ENCODE data around the gene GOLGA8M.
"Not testable (repeated sequence)": the region's sequence is repeated elsewhere in the genome, so short reads cannot be mapped to it uniquely, and the experiment has no call there.

The GOLGA8M gene, protein sequence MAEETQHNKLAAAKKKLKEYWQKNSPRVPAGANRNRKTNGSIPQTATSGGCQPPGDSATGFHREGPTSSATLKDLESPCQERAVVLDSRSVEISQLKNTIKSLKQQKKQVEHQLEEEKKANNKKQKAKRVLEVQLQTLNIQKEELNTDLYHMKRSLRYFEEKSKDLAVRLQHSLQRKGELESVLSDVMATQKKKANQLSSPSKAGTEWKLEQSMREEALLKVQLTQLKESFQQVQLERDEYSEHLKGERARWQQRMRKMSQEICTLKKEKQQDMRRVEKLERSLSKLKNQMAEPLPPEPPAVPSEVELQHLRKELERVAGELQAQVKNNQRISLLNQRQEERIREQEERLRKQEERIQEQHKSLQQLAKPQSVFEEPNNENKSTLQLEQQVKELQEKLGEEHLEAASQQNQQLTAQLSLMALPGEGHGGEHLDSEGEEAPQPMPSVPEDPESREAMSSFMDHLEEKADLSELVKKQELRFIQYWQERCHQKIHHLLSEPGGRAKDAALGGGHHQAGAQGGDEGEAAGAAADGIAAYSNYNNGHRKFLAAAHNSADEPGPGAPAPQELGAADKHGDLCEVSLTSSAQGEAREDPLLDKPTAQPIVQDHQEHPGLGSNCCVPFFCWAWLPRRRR

DNA sequence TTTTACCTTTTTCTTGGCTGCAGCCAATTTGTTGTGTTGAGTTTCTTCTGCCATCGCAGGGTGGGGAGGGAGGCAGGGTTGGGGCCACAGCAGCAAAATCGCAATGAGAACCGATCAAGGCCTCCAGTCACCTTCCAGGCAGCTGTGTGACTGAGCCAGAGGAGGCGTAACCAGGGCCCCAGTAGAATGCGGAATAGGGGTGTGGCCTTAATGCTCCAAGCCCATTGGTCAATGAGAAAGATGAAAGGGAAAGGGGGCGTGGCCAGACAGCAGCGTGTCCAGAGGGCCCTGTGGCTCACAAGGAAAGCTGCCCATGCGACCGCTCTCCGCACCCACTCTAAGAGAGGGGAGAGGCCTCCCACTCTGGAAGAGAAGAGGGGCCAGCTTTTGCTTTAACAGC is at the start of gene GOLGA8M:
GOLGA8M (minus strand) TSS at position 152 of the 400 bp plus-strand sequence; CDS start at position 54, 98 bp downstream.
- DNase-seq: not testable (repeated sequence)

DNA sequence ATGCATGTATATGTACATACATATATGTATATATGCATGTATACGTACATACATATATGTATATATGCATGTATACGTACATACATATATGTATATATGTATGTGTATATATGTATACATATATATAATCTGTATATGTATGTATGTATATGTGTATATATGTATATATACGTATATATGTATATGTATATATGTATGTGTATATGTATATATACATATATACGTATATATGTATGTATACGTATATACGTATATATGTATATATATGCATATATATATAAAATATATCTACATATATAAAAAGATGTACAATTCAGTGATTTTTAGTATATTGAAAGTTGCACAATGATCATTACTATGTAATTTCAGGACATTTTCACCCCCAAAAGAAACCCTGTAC is 30.7 kb upstream of the GOLGA8M start:
- DNase-seq: not testable (repeated sequence)

DNA sequence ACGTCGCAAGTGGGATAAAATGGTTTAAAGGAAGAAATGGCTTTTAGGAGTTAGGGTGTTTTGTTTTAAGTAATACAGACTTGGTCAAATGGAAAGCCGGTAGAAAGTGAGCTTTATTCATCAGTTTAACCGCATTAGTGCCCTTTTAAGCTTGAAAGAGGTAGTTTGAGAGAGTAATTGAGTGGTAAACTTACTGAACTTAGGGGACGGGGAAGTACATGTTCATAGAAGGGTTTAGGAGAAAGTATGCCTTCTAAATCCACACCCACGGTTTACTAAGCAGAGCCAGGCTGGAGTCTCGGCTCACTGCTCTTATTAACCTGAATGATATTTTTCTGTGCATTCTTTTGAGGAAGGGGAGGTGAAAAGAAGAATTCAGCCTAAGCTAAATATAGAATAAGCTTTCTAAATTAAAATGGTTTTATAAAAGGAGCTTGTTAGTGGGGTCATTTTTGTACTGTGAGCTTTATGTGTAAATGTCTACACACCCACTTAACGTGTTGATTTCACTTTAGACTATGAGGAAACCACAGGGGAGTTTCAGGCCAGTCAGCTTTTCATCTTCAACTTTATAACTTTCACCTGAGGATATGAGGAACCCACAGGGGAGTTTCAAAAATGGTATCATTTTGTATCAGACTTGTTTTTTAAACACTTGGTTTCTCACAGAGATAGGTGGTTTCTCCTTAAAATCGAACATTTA is 26.5 kb upstream of the GOLGA8M start:
- not testable (repeated sequence) for DNase-seq

DNA sequence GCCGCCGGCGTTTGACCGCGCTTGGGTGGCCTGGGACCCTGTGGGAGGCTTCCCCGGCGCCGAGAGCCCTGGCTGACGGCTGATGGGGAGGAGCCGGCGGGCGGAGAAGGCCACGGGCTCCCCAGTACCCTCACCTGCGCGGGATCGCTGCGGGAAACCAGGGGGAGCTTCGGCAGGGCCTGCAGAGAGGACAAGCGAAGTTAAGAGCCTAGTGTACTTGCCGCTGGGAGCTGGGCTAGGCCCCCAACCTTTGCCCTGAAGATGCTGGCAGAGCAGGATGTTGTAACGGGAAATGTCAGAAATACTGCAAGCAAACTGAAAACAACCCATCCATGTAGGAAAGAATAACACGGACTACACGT is 26.0 kb upstream of the GOLGA8M start:
- not testable (repeated sequence) for DNase-seq

DNA sequence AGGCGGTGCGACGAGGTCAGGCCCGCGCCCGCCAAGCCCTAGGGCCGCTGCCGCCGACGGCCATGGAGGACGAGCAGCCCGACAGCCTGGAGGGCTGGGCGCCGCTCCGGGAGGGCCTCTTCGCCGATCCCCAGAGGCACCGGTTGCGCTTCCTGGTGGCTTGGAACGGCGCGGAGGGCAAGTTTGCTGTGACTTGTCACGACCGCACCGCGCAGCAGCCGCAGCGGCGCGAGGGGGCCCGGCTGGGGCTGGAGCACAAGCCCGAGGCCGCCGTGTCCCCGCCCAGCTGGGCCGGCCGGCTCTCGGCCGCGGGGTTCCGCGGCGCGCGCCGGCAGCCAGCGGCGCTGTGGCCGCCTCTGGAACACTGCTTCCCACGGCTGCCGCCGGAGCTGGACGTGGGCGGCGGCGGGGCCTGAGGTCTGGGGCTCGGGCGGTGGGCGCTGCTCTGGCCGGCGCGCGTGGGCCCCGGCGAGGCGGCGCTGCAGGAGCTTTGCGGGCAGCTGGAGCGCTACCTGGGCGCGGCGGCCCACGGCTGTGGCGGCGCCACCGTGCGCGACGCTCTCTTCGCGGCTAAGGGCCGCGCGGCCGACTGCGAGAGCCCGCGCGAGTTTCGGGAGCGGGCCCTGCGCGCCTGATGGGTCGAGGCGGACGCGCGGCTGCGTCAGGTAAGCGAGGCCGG is 25.4 kb upstream of the GOLGA8M start:
- not testable (repeated sequence) for DNase-seq

DNA sequence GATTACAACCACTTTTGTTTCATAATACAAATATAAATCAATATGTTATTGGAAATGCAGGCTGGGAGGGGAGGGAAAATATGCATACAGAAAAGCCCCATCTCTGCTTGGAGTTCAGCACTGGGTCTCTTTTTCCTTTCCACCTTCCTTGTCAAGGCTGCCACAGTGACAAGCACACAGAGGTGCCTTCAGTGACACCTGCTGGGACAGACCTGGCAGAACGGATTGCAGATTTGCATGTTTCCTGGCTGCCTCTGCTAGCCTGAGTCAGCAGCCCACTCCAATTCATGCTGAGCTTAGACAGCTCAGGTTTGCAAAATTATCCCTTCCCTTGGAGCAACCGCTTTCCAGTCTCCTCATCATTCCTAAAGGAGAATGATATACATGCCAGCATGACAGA is 15.8 kb upstream of the GOLGA8M start:
- peak; percentile 10 for DNase-seq

DNA sequence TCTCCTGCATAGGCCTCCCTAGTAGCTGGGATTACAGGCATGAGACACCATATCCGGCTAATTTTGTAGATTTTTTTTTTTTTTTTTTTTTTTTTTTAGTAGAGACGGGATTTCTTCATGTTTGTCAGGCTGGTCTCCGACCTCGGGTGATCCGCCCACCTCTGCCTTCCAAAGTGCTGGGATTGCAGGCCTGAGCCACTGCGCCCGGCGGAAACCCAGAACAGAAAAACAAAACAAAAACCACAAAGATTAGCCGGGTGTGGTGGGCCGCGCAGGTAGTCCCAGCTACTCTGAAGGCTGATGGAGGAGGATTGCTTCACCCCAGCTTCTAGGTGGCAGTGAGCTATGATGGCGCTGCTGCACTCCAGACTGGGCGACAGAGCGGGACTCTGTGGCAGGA is 14.8 kb upstream of the GOLGA8M start:
- not testable (repeated sequence) for DNase-seq

DNA sequence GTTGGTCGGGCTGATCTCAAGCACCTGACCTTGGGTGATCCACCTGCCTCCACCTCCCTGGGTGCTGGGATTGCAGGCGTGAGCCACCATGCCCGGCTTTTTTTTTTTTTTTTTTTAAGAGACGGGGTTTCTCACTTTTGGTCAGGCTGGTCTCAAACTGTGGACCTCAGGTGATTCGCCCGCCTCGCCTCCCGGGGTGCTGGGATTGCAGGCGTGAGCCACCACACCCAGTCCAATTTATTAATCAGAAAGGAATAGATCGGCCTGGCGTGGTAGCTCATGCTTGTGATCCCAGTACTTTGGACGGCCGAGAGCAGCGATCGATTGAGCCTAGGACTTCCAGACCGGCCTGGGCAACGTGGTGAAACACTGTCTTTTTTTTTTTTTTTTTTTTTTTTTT is 13.9 kb upstream of the GOLGA8M start:
- DNase-seq: no peak

DNA sequence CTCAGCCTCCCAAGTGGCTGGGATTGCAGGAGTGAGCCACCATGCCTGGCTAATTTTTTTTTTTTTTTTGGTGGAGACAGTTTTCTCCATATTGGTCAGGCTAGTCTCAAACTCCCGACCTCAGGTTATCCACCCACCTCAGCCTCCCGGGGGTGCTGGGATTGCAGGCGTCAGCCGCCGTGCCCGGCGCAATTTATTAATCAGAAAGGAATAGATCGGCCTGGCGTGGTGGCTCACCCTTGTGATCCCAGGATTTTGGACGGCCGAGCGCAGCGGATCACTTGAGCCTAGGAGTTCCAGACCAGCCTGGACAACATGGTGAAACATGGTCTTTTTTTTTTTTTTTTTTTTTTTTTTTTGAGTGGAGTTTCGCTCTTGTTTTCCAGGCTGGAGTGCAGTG is 13.3 kb upstream of the GOLGA8M start:
- no peak for DNase-seq

DNA sequence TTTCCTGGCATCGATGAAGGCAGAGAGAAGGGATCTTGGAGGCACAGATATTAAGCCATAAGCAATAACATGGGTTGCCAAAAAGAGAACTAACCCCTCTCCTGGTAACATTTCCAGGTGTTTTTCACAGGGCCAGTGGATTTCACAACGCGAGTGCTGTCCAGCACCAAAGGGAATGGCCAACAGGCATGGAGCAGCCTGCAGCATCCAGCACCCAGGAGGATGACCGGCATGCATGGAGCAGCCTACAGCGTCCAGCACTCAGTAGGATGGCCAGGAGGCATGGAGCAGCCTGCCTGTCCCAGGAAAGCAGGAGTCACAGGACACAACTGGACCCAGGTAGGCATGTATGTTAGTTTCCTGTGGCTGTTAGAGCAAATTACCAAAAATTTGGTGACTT is 11.8 kb upstream of the GOLGA8M start:
- DNase-seq: not testable (repeated sequence)

DNA sequence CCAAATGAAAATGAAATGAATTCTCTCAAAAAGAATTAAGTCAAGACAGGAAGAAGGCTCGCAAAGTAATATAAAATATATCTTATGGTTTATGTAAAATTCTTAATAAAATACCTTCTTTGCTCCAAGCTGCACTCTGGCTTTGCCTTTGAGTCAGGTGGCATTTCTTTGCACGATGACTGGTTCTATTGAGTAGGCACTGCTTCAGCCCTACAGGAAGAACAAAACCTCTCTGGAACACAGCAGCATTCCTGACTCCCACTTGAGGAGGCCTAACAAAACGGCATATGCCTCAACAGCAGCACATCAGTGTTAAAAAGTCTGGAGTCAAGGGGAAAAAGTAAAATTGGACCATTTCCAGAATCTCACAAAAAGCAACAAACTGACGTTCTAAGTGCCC is 7.4 kb upstream of the GOLGA8M start:
- not testable (repeated sequence) for DNase-seq

DNA sequence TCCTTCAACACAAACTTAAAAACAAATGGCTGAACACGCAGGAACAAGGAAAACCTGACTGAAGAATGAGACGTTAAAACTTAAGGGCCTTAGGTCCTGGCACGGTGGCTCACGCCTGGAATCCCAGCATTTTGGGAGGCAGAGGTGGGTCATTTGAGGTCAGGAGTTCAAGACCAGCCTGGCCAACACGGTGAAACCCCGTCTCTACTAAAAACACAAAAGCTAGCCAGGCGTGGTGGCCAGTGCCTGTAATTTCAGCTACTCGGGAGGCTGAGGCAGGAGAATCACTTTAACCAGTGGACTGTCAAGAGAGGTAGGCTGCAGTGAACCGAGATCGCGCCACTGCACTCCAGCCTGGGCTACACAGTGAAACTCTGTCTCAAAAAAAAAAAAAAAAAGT is 6.4 kb upstream of the GOLGA8M start:
- not testable (repeated sequence) for DNase-seq

DNA sequence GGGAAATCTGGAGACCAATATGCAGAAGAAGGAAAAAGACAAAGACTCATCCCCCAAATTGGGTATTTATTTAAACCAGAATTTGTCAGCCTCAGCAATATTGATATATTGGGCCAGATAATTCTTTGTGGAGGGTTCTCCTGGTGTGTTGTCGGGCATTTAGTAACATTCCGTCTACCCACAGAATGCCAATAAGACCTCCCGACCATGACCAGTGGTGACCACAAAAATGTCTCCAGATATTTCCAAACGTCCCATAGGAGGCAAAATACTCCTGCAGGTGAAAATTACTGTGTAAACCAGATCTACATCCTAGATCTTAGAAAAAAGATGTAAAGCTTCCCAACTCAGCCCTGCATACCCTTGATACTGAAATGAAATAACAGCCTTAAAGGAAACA is 2.0 kb upstream of the GOLGA8M start:
- not testable (repeated sequence) for DNase-seq

DNA sequence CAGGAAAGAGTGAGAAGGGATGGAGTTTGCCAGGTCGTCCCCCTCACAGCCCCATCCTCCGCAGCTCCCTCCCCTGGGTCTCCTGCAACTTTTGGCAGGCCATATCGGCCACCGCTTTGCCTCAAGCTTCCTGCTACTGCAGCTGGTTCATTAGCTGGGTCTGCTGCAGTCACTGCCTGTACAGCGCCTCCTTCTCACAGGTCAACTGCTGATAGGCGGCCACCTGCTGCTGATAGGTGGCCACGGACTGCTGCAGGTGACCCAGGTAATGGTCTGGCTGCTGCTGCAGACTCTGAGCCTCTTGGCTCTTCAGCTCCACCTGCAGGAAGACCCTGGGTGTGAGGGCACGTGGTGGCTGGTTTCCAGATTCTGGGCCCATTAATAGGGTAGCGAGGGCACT is 8.3 kb downstream of the GOLGA8M start:
- not testable (repeated sequence) for DNase-seq

DNA sequence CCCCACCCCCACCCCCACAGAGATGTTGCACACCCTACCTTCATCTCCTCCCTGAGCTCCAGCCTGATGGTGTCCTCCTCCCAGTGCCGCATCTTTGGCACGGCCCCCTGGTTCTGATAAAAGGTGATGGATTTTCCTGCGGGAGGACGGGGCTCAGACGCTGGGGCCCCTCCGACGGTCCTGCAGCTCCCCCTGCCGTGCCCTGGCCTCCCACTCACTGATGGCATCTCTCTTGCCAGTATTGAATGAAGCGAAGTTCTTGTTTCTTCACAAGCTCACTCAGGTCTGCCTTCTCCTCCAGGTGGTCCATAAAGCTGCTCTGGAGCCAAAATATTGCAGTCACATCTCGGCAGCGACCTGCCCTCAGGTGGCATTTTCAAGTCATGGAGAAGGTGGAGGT is 9.8 kb downstream of the GOLGA8M start:
- DNase-seq: not testable (repeated sequence)

DNA sequence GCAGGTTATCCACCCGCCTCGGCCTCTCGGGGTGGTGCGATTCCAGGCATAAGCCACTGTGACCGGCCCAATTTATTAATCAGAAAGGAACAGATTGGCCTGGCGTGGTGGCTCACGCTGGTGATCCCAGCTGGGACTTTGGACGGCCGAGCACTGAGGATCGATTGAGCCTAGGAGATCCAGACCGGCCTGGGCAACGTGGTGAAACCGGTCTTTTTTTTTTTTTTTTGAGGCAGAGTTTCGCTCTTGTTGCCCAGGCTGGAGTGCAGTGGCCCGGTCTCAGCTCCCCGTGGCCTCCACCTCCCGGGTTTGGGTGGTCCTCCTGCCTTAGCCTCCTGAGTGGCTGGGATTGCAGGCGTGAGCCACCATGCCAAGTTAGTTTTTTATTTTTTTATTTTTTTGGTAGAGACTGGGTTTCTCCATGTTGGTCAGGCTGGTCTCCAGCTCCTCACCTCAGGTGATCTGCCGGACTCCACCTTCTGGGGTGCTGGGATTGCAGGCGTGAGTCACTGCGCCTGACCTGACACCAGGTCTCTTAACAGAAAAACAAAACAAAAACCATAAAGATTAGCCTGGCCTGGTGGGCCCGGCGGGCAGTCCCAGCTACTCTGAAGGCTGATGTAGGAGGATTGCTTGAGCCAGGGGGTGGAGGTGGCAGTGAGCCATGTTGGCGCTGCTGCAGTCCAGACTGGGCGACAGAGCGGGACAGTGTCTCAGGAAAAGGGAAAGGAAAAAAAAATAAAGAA is 18.0 kb downstream of the GOLGA8M start:
- DNase-seq: not testable (repeated sequence)

DNA sequence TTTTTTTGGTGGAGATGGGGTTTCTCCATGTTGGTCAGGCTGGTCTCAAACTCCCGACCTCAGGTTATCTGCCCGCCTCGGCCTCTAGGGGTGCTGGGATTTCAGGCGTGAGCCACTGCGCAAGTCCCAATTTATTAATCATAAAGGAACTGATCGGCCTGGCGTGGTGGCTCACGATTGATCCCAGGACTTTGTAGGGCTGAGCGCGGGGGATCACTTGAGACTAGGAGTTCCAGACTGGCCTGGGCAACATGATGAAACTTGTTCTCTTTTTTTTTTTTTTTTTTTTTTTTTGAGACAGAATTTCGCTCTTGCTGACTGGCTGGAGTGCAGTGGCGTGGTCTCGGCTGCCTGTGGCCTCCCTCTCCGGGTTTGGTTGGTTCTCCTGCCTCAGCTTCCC is 19.2 kb downstream of the GOLGA8M start:
- not testable (repeated sequence) for DNase-seq

DNA sequence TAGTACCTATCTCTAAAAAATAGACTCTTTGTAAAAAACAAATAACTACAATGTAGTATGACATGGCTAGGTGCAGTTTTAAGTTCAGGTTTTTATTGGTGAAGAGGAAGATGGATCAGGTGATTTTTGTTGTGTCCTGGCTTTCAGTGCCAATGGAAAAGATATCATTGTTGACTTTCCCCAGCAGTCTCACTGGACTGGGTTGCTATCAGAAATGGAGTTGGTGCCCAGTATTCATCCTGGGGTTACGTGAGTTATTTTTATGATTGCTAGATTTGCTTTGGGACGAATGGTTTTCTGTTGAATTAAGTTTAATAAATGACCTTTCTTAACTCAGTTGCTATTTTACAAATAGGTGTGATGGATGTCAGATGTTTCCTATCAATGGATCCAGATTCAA is 38.7 kb downstream of the GOLGA8M start:
- not testable (repeated sequence) for DNase-seq

DNA sequence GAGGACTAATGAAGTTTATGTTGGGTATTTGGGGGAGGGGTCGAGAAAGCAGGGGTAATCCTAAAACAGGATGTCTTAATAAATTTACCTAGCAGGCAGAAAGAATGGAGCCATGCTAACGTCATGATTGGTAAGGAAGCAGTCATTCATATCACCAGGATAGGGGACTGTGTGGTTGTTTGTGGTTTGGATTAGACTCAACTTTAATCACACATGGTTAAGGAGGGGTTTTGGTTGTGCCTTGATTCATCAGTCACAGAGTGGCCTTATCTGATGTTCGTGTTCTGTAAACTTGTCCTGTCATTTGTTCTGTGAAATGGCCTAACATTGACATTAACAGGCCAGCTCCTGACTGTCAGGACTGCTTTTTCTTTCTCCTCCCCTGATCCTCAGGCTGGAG is 40.1 kb downstream of the GOLGA8M start:
- not testable (repeated sequence) for DNase-seq

DNA sequence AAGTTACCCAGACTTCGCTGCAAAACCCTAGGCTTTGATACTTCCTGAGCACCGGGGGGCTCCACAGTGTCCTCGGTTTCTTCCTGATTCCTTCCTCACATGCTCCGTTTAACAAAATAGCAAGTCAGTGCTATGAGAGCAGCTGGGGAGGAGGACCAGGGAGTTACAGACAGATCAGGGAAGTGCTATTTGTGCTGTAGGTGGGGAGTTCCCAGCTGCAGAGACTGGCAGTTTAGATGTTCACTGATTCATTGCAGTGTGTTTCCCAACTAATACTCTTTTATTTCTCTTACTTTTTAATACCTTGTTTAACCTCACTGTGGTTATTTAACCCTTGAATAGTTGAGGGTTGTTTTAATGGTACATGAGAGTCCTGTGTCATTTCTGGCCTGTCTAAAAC is 45.8 kb downstream of the GOLGA8M start:
- DNase-seq: not testable (repeated sequence)

DNA sequence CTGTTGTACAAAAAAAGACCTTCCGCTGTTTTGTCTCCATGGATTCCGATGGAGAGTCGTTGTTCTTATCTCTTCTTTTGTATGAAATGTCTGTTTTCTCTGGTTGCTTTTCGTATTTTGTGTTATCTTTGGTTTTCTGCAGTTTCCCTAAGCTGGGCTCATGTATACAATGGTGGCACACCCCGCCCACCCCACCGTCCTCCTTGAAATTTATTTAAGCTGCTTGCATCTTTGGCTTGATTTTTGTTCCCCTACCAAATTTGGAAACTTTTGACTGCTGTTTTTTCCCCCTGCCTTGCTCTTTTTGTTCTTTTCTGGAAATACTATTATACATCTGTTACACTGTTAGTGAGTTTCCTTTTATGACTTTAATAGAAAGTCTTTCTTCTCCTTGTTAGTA is 47.6 kb downstream of the GOLGA8M start:
- not testable (repeated sequence) for DNase-seq

DNA sequence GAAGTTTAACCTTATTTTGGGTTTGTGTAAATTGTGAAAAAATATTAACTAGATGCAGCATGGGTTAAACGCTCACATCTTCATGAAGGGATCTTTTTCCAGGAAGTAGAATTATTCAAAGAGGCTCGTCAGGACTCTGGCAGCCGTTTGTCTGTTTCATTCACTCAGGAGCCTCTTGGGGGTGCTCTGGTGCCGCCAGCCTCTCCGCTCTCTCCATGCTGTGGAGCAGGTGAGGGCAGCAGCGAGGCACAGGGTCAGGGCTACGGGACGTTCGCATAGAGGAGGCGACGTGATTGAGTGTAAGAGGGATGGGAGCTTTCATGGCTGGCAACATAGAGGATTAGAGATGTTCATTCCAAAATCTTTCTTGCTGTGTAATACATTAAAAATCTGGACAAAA is 48.5 kb downstream of the GOLGA8M start:
- DNase-seq: not testable (repeated sequence)
